LHCN-M2 (cell line): Measurements from ENCODE around the gene ECHDC3. TPM values are rescaled to one million over a fixed set of nuclear protein-coding genes. Genes with fewer than 3 reads are reported as not detected.

Experiments used
- DNase-seq: peaks from one replicate; pipeline ENCODE4 v3.0.0-alpha.2; 2012; ENCODE audit warnings: low read depth
- total RNA-seq: library from RNA; depleted of rRNA; stranded (reverse); fragments of >200 nt; gene quantifications from 2 replicates; pipeline ENCODE4 v1.2.3, GENCODE V29; 2014

The ECHDC3 gene
- total RNA-seq, 1 experiment from 2014 or later = 3.2 TPM

DNA sequence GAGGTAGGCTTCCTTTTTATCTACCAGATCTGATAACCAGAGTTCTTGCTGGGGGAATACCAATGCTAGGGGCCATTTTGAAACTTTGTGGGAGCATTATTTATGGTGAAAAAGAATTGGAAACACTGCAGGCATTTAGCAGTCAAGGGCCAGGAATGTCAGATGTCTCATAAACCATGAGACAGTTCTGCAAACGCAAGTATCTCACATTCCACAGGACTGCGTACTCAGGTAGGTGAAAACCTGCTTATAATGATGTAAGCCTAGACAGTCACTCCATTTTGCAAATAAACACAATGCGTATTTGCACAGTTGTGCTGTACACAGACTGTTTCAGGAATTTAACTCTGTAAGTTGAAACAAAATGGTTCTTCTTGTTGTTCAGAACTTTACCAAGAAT is 33.9 kb downstream of the ECHDC3 start:
- no peak for DNase-seq

DNA sequence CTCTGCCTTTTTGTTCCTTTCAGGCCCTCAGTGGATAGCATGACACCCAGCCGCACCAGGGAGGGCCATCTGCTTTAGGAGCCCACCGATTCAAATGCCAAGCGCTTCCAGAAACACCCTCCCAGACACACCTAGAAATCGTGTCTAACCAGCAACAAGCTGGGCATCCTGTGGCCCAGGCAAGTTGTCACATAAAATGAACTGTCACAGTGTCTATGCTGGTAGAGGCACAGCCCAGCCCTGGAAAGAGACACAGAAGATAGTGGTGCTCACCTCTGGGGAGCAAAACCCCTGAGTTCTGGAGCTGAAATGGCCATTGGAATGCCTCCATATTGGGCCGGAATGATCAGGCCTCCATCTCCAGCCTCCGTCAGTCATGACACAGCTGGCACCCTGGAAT is 38.9 kb downstream of the ECHDC3 start:
- DNase-seq = no peak

DNA sequence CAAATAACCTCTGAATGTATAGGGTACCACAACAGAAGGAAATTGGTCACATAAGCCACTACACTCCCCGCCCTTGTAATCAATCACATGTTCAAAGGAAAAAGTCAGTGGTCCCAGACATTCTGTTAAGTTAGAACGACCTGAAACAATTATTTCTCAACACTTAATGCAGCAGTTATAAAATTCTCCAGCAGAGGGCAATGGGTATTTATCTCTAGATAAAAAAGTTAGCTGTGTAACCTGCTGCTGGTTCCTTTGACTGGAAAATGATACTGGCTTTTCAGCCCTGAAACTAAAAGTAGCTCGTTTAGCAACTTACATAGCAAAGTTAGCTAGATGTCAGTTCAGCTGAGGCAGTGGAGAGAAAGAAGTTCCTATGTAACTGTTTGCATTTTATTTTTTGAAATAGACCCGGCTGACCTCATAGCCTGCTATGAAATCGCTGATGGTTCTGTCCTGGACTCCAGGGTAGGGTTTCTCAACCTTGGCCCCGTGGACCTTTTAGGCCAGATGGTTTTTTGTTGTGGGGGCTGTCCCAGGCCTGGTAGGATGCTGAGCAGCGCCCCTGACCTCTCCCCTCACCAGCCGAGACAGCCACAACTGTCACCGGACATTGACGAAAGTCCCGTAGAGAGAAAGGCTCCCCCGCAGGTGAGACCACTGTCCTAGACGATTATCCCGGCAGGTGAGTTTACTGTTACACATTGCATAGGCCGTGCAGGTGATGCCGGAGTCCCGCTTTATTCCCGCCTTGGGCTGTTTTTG is 40.8 kb downstream of the ECHDC3 start:
- DNase-seq = peak; percentile 56

DNA sequence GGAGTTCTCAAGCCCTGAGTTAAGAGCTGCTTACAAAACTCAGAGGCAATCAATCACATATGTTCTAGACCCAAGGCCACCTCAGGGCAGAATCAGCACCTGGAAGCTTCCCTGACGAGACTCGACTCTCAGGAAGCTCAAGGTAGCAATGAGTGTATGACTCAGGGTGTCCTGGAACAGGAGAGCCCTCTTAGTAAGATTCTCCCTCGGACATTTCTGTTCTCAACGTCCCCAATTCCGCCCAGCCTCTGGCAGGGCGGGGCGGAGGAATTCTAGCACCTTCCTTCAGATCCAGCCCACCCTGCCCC is 41.3 kb downstream of the ECHDC3 start:
- no peak for DNase-seq

- DNase-seq = no peak
Measured at GRCh38 chr10:11787374-11787773, 45.2 kb downstream of the ECHDC3 start.

GRCh38 chr10:11787846-11788245 is 45.7 kb downstream of the ECHDC3 start:
- DNase-seq = no peak

DNA sequence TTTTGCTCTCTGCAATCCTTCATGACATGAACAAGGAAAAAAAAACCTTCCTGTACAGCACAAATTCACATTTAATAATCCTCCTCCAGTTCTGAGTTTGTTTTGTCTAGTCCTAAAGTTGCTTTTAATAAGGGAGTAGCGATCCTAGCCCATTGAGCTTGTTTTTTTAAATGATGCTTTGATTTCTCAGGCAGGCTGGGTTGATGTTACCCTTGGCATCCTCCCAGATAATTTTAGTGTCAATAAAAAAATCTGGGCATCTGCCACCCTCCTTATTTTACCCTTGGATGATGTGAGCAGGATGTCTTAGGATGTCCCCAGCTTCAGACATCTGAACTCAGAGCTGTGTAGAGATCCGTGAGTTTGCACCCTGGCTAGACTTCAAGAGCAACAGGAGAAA is 47.1 kb downstream of the ECHDC3 start:
- no peak for DNase-seq

DNA sequence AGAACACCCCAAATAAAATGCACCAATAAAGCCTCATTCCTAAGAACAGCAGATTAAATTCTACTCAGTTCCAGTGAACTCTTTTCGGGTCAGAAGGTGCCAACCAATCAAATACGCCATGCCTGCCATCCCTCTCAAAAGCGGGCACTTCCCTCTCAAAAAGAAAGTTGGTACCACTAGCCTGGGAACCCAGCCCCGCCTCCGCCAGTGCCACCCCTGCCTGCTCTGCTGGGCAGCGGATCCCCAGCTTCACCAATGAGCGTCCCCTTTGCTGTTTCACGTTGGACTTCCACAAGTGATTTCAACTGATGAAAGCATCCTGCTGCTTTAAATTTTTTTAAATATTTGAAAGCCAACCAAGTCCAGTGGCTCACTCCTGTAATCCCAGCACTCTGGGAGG is 47.8 kb downstream of the ECHDC3 start:
- no peak for DNase-seq

- peak; percentile 91 for DNase-seq
Measured at GRCh38 chr10:11793762-11794479, 51.7 kb downstream of the ECHDC3 start.

- DNase-seq = no peak
Measured at GRCh38 chr10:11794566-11794965, 52.4 kb downstream of the ECHDC3 start.

DNA sequence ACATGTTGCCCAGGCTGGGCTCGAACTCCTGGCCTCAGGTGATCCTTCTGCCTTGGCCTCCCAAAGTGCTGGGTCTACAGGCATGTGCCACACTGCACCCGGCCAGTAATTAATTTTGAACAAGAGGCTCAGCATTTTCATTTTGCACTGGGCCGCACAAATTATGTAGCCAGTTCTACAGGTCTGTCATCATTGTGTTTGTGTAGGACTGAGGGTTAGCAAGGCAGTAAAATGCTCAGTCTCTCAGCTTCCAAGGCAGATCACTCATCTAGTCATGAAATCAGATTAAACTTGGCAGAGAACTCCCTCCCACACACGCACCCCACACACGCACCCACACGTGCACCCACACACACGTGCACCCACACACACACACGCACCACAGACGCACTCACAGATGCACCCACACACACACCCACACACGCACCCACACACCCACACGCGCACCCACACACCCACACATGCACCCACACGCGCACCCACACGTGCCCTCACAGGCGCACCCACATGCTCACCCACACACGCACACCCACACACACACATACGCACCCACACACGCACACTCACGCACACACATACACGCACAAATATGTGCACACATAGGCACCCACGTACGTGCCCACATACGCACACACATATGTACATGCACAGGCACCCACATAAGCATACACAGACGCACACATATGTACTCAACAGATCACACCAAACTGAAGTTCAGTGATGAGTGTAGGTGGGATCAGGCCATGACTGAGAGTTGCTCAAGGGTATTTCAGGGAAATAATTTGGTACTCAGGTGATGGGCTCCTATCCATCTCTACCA is 53.1 kb downstream of the ECHDC3 start:
- no peak for DNase-seq

DNA sequence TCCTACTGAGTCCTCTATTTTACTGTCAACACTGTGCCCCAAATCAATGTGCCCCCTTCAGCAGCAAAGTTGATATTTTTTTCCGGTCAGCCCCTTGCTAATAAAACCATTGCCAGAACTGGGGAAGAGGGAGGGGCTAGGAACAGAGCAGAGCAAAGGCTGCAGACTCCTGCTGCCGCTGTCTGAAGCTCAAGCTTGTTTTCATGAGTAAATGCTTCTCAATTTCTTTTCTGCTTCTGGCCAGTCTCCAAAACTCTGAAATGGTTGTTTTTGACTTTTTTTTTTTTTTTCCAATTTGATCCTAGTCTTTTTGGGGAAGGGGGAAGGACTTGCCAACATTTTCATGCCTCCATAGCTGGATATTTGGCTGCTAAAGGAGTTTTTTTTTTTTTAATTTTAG is 54.3 kb downstream of the ECHDC3 start:
- no peak for DNase-seq

DNA sequence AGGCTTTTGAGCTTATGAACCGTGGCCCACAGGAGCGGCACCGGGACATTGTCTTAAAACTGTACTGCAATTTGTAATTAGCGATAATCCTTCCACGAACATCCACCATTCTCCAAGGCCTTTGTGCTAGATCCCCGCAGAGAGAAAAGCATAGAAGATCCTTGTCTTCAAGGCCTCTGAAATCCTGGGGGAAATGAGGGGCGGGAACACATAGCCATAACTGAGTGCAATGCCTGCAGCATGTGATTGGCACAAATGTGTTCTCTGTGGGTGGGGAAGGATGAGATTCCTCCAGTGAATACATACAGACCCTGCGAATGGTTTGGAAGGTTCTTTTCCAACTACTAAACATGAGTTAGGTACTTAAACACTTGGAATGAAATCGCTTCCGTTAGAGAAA is 55.1 kb downstream of the ECHDC3 start:
- no peak for DNase-seq

DNA sequence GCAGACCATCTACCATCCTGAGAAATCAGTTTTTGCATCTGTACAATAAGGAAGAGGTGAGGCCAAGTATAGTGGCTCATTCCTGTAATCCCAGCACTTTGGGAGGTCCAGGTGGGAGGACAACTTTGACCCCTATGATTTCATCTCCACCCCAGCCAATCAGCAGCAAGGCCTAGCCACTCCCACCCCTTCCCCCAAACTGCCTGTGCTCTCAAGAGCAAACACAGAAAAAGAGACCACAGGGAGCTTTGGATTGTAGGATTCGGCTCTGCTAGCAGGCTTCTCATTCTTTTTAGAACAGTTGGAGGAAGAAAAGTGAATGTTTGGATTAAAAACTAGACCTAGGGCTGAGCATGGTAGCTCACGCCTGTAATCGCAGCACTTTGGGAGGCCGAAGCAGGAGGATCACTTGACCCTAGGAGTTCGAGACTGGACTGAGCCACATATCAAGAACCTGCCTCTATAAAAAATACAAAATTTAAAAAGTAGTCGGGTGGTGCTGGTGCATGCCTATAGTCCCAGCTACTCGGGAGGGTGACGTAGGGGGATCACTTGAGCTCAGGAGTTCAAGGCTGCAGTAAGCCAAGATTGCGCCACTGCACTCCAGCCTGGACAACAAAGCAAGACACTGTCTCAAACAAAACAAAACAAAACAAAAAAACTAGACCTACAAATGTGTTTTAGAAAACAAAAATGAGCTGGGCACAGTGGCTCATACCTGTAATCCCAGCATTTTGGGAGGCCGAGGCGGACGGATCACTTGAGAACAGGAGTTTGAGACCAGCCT is 55.9 kb downstream of the ECHDC3 start:
- DNase-seq = no peak

DNA sequence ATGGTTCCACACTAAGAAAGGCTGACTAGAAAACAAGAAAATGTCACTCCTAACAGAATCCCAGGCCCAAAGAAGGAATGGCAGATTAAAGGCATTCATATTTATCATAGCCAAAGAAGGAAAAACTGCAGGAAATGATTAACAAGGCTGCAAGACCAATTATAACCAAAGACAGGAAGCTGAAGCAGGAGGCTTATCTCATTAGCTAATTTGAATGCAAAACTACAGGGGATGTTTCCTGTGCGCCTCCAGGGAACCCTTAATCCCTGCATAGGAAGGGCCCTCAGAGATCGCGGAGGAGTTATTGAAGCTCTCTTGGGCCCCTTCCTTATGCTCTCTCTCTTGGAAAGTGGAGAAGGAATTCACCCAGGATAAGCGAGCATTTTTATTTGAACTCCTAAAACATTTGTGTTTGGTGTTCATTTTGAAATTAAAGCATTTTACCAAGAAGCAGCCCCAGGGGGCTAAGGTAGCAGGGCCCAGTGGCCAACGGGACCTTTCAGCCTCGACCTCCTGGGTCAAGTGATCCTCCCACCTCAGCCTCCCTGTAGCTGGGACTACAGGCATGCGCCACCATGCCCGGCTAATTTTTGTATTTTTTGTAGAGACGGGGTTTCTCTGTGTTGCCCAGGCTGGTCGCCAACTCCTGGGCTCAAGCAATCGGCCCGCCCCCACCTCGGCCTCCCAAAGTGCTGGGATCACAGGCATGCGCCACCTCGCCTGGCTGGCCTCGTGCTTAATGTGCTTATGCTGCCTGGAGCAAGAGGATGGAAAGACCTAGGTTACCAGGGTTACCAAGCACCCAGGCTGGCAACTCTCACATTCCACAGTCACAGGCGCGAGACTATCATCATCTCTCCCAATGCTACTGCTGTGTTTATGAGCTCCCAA is 56.9 kb downstream of the ECHDC3 start:
- DNase-seq = no peak

GRCh38 chr10:11799736-11800080 is 57.5 kb downstream of the ECHDC3 start:
- no peak for DNase-seq

DNA sequence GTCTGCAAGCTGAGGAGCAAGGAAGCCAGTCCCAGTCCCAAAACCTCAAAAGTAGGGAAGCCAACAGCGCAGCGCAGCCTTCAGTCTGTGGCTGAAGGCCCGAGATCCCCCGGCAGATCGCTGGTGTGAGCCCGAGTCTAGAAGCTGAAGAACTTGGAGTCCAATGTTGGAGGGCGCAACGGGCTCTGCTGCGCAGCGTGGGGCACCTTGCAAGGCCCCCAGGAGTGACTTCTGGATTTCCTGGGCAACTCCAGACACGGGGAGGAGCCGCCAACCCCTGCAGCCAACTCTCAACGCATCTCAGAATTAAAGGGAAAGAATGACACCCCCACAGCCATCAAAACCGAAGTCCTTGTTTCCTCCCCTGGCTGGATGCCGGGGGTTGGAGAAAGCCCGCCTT is 62.2 kb downstream of the ECHDC3 start:
- DNase-seq = no peak

DNA sequence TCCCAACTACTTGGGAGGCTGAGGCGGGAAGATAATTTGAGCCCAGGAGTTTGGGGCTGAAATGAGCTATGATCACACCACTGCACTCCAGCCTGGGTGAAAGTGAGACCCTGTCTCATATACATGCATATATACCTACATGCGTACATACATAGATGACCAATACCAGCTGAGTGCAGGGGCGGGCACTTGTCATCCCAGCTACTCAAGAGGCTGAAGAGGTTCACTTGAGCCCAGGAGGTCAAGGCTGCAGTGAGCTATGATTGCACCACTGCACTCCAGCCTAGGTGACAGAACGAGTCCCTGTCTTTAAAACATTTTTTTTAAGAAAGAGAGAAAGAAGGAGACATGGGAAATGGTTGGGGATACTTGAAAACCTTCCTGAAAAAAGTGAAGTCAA is 63.6 kb downstream of the ECHDC3 start:
- DNase-seq = no peak

DNA sequence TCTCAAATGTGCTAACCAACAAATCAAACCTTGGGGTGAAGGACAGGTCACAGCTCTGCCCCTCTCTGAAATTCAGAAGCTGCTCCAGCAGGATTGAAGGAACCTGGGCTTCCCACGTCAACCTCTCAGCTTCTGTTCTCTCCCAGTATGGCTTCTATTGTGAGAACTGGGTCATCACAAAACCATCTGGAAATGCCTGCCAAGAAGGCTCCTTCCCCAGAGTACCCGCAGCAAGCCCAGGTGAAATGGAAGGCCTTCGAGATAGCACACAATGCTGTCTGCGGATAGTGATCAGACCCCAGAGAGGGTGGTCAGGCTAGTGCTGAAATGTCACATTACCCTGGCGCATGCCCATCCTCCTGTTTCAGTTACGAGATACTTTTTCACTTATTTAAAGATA is 64.5 kb downstream of the ECHDC3 start:
- no peak for DNase-seq

DNA sequence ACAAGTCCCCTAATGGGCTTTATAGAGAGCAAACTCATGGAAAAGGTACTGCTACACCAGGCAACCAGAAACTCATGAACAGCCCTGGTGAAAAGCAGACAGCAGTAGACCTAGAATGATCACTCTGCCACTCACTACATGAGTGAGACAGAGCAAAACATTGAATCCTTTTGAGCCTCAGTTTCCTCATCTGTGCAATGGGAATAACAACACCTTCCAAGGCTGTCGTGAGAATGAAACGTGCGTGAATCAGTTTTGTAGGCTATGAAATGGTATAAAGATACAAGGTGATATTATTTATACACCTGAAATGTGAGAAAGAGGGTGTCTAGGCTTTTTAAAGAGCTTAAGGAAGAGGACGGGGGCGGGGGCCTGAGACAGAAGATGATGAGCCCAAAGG is 66.6 kb downstream of the ECHDC3 start:
- DNase-seq = no peak

DNA sequence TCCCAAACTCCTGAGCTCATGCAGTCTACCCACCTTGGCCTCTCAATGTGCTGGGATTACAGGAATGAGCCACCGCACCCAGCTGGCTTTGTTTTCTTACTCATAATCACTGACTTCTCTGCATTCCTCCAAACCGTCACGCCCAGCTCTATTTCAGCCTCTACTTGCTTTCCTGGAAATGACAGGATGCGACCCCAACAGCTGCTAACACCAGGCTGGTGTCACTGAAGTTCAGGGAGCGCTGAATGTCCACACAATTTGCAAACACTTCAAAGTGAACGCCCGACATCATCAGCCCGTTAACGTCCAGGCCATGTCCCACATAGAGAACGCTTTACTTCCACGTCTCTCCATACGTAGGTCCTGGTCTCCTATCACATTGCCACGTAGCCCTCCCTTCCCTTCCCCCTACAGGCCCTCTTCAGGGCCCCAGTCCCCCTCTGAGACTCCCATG is 68.2 kb downstream of the ECHDC3 start:
- DNase-seq = peak; percentile 97
